ENCODE measurements around the gene ORAI3. TPM values are rescaled to one million over a fixed set of nuclear protein-coding genes. Genes with fewer than 3 reads are reported as not detected.

ORAI3 gene
- total and polyA plus RNA-seq, 3 donors from 2014 or later = 29.1 to 75.0 (median 68.6) TPM

DNA sequence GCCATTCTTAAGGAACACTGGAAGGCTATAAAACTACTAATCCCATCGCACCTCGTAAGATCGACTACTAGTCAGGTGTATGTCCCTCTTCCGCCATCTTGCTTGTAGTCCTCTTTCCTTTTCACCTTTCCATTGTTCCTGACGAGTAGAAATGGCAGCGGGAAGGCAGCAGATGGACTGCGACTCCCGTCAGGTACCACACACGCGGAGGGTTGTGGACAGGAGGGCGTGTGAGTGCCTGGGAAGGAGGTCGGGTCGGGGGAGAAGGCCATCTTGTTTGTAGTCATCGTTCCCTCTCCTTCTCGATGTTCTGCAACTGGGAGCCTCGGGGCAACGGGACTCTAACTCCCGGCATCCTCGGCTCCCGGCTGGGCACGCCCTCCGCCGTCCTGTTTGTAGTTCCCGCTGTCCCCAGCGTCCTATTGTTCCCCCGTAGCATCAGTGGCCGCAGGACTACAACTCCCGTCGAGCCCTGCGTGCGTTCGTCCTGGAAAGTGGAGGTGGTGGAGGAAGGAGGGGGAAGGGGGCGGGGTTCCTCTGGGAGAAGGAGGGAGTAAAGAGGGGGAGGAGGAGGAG, 25.8 kb upstream of the ORAI3 start:
- peaks cover 12% of the 10 kb centered on the region for H3K4me1 ChIP-seq
- H3K4me3 ChIP-seq = peak overlapping the region; percentile 78 to 87
- no peaks in the 10 kb centered on the region for H3K36me3 ChIP-seq (ENCODE audit: low read depth, missing control alignments)
- intact Hi-C loops (cut with DNase I; ENCODE audit: low total_unique reads) = loop anchor here (5.0 kb wide), 1 partner anchor 76 kb away; no protein-coding TSS in a partner anchor
- no peaks in the 10 kb centered on the region for H3K27me3 ChIP-seq
- WGBS, 2 donors = 0 to 1% methylated on average over 29 to 33 of the region's 33 CpGs
- no peaks in the 10 kb centered on the region for H3K9me3 ChIP-seq
- TF ChIP-seq, protein P1, sequence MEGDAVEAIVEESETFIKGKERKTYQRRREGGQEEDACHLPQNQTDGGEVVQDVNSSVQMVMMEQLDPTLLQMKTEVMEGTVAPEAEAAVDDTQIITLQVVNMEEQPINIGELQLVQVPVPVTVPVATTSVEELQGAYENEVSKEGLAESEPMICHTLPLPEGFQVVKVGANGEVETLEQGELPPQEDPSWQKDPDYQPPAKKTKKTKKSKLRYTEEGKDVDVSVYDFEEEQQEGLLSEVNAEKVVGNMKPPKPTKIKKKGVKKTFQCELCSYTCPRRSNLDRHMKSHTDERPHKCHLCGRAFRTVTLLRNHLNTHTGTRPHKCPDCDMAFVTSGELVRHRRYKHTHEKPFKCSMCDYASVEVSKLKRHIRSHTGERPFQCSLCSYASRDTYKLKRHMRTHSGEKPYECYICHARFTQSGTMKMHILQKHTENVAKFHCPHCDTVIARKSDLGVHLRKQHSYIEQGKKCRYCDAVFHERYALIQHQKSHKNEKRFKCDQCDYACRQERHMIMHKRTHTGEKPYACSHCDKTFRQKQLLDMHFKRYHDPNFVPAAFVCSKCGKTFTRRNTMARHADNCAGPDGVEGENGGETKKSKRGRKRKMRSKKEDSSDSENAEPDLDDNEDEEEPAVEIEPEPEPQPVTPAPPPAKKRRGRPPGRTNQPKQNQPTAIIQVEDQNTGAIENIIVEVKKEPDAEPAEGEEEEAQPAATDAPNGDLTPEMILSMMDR (IDR thresholded peaks at IDR 0.05) = no peak
- no peak for TF ChIP-seq POLR2A (IDR thresholded peaks at IDR 0.05)
- peak overlapping the region; percentile 90 to 95 for H3K27ac ChIP-seq
- DNase-seq = peak; percentile 100

GRCh38 chr16:30923554-30924075, 25.3 kb upstream of the ORAI3 start, which contains the start of gene FBXL19:
Gene FBXL19 (plus strand): TSS chr16:30923572. CDS start chr16:30925755, 2,183 bp downstream.
- no peak for DNase-seq
- TF ChIP-seq POLR2A (IDR thresholded peaks at IDR 0.05) = no peak
- TF ChIP-seq, protein P1 (IDR thresholded peaks at IDR 0.05) = no peak

GRCh38 chr16:30924076-30924912, 24.6 kb upstream of the ORAI3 start:
- DNase-seq = no peak
- H3K4me3 ChIP-seq = peak overlapping the region; percentile 78 to 87
- peaks cover 12% of the 10 kb centered on the region for H3K4me1 ChIP-seq
- H3K9me3 ChIP-seq = no peaks in the 10 kb centered on the region
- intact Hi-C loops (cut with DNase I; ENCODE audit: low total_unique reads) = loop anchor here (5.0 kb wide), 1 partner anchor 77 kb away; no protein-coding TSS in a partner anchor
- H3K27ac ChIP-seq = peak overlapping the region; percentile 79 to 90
- no peaks in the 10 kb centered on the region for H3K27me3 ChIP-seq
- no peaks in the 10 kb centered on the region for H3K36me3 ChIP-seq (ENCODE audit: low read depth, missing control alignments)
- TF ChIP-seq POLR2A (IDR thresholded peaks at IDR 0.05) = no peak
- TF ChIP-seq, protein P1 (IDR thresholded peaks at IDR 0.05) = no peak
- WGBS, 2 donors = 2 to 10% methylated on average over 8 to 39 of the region's 53 CpGs

More at GRCh38 chr16:30923554-30924075, 25.3 kb upstream of the ORAI3 start, which contains the start of gene FBXL19:
- peaks cover 12% of the 10 kb centered on the region for H3K4me1 ChIP-seq
- H3K4me3 ChIP-seq = peak within 1 kb of the TSS; percentile 78 to 87
- intact Hi-C loops (cut with DNase I; ENCODE audit: low total_unique reads) = loop anchor here (5.0 kb wide), 1 partner anchor 76 kb away; no protein-coding TSS in a partner anchor
- no peaks in the 10 kb centered on the region for H3K27me3 ChIP-seq
- peak within 1 kb of the TSS; percentile 90 to 95 for H3K27ac ChIP-seq
- H3K9me3 ChIP-seq = no peaks in the 10 kb centered on the region
- no peaks in the 10 kb centered on the region for H3K36me3 ChIP-seq (ENCODE audit: low read depth, missing control alignments)
- 0% methylated on average over 11 to 29 of the region's 31 CpGs for WGBS, 2 donors

DNA sequence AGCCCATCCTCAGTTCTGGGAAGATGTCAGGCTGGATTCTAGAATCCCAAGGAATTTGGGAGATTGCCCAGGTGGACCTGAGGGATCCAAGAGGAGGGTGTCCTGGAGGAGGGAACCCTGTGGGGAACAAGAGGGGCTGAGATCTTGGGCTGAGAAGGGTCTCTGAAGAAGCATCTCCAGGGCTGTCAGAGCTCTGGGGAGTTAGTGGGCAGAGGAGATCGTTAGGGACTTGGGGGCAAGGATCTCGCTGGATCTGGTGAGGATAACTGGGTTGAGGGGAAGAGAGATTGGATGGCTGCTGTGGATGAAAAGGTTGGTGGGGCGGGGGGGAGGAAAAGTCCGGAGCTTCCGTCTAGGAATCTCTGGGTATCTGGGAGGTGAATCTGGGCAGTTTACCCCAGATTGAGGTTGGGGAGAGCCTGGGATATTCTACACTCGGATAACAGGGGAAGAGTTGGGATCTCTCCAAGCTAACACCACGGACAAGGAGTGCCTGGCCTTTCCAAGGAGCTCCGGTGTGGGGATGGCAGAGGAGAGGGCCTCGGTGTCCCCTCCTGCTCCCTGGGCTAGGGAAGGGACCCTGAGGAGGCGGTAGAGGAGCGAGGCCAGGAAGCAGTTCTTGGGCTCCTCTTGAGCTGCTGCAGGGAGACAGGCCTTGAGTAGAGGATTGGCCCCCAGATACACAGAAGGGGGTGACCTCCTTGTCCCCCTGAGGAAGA, 23.8 kb upstream of the ORAI3 start:
- no peaks in the 10 kb centered on the region for H3K27me3 ChIP-seq
- 40 to 66% methylated on average over 11 of the region's 11 CpGs for WGBS, 2 donors
- intact Hi-C loops (cut with DNase I; ENCODE audit: low total_unique reads) = loop anchor here (5.0 kb wide), 1 partner anchor 78 kb away; no protein-coding TSS in a partner anchor
- TF ChIP-seq POLR2A (IDR thresholded peaks at IDR 0.05) = no peak
- TF ChIP-seq, protein P1 (IDR thresholded peaks at IDR 0.05) = no peak
- peaks cover 14% of the 10 kb centered on the region for H3K4me1 ChIP-seq
- no peaks in the 10 kb centered on the region for H3K9me3 ChIP-seq
- peak overlapping the region; percentile 78 to 87 for H3K4me3 ChIP-seq
- H3K27ac ChIP-seq = peak overlapping the region; percentile 79 to 90
- no peaks in the 10 kb centered on the region for H3K36me3 ChIP-seq (ENCODE audit: low read depth, missing control alignments)
- DNase-seq = no peak

Measured in testis (tissue), 3 donors.